ENCODE data around the gene FCHO2.

DNA sequence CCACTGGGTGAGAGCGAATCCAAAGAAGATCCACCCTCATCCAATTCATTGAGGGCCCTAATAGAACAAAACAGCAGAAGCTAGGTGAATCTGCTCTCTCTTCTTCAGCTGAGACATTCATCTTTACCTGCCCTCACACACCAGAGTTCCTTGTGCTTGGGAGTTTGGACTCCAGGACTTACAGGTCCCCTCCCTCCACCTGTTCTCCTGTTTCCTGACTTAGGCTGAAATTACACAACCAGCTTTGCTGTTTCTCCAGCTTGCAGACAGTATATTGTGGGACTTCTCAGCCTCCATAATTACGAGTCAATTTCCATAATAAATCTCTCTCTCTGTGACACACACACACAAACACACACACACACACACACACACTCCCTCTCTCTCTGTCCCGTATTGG, 183.6 kb downstream of the FCHO2 start:
- TF ChIP-seq, protein P1, sequence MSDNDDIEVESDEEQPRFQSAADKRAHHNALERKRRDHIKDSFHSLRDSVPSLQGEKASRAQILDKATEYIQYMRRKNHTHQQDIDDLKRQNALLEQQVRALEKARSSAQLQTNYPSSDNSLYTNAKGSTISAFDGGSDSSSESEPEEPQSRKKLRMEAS (IDR thresholded peaks at IDR 0.05; ENCODE audit: low read depth, low read length), result no peak
- TF ChIP-seq, protein P2, sequence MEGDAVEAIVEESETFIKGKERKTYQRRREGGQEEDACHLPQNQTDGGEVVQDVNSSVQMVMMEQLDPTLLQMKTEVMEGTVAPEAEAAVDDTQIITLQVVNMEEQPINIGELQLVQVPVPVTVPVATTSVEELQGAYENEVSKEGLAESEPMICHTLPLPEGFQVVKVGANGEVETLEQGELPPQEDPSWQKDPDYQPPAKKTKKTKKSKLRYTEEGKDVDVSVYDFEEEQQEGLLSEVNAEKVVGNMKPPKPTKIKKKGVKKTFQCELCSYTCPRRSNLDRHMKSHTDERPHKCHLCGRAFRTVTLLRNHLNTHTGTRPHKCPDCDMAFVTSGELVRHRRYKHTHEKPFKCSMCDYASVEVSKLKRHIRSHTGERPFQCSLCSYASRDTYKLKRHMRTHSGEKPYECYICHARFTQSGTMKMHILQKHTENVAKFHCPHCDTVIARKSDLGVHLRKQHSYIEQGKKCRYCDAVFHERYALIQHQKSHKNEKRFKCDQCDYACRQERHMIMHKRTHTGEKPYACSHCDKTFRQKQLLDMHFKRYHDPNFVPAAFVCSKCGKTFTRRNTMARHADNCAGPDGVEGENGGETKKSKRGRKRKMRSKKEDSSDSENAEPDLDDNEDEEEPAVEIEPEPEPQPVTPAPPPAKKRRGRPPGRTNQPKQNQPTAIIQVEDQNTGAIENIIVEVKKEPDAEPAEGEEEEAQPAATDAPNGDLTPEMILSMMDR (IDR thresholded peaks at IDR 0.05; ENCODE audit: low read depth, low read length), result no peak
- TF ChIP-seq POLR2A (IDR thresholded peaks at IDR 0.05; ENCODE audit: extremely low read depth, insufficient read length) (no peak), MYC (IDR thresholded peaks at IDR 0.05; ENCODE audit: low read depth, low read length) (no peak)
